ENCODE results near the gene PRDM15.

PRDM15 gene, protein sequence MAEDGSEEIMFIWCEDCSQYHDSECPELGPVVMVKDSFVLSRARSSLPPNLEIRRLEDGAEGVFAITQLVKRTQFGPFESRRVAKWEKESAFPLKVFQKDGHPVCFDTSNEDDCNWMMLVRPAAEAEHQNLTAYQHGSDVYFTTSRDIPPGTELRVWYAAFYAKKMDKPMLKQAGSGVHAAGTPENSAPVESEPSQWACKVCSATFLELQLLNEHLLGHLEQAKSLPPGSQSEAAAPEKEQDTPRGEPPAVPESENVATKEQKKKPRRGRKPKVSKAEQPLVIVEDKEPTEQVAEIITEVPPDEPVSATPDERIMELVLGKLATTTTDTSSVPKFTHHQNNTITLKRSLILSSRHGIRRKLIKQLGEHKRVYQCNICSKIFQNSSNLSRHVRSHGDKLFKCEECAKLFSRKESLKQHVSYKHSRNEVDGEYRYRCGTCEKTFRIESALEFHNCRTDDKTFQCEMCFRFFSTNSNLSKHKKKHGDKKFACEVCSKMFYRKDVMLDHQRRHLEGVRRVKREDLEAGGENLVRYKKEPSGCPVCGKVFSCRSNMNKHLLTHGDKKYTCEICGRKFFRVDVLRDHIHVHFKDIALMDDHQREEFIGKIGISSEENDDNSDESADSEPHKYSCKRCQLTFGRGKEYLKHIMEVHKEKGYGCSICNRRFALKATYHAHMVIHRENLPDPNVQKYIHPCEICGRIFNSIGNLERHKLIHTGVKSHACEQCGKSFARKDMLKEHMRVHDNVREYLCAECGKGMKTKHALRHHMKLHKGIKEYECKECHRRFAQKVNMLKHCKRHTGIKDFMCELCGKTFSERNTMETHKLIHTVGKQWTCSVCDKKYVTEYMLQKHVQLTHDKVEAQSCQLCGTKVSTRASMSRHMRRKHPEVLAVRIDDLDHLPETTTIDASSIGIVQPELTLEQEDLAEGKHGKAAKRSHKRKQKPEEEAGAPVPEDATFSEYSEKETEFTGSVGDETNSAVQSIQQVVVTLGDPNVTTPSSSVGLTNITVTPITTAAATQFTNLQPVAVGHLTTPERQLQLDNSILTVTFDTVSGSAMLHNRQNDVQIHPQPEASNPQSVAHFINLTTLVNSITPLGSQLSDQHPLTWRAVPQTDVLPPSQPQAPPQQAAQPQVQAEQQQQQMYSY

DNA sequence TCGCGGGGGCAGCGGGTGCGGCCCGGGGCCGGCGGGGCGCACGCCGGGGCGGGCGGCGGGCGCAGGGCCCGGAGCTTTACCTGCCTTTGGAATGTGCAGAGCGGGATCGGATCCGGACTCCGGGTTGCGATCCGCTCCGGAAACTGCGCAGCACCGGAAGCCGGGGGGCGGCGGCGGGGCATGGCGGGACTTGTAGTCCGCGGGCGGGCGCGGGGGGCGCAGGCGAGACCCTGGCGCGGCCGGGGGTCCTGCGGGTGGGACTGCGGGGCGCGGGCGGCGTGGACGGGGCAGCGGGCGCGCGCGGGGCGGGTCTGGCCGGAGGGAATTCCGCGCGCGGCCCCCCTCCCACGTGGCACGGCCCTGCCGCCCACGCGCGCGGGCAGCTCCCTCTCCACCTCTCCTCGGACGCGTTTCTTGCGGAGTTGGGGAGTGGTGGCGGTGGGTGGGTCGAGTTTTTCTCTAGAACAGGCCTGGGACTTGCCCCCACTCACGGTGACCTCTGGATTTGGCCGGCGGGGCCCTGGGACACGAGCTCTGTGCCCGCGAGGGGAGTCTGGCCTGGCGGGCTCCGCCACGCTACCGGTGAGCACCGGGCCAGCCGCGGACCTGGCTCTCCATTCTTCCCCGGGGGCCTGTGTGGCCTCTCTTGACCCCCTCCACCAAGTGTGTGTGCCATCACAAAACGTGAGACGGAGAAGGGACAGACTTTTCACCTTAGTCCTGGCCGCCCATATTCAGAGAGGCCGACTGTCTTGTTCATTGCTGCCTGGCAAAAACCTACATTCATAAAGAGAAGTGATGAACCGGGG, at the start of gene PRDM15:
Gene PRDM15 (minus strand): TSS at position 155 of the 809 bp plus-strand sequence. CDS start 18,981 bp downstream, outside the sequence.
- DNase-seq (ENCODE audit: low read depth in 2 of 3, low spot score in 2 of 3), result peak; percentile 68 to 82 (median 69)

GRCh38 chr21:41928621-41929220, 49.6 kb upstream of the PRDM15 start:
- DNase-seq (ENCODE audit: low read depth in 2 of 3, low spot score in 2 of 3), result no peak

- no peak for DNase-seq (ENCODE audit: low read depth in 2 of 3, low spot score in 2 of 3)
Measured at GRCh38 chr21:41927727-41928409, 48.7 kb upstream of the PRDM15 start.

GRCh38 chr21:41926807-41927171, 47.6 kb upstream of the PRDM15 start:
- DNase-seq (ENCODE audit: low read depth in 2 of 3, low spot score in 2 of 3), result no peak

- DNase-seq (ENCODE audit: low read depth in 2 of 3, low spot score in 2 of 3), result peak in 2 of 3 experiments; percentile 7 to 14
Measured at GRCh38 chr21:41926117-41926806, 47.1 kb upstream of the PRDM15 start.

- no peak for DNase-seq (ENCODE audit: low read depth in 2 of 3, low spot score in 2 of 3)
Measured at GRCh38 chr21:41925767-41926116, 46.6 kb upstream of the PRDM15 start.

DNA sequence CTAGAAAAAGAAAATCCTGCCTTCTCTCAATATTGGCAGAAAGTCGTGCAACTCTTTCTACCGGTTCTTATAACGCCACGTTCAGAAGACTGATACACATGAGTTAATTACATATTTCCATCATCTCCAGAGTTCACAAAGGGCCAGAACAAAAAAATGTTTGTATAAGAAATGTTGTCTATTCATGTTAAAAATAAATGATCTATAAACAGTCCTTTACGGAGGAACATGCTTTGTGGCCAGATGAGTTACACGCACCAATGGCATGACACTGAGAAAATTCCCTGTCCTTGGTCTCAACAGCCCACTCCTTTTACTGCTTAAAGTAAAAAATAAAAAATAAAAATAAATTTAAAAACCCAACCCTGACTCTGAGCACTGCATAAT, 45.2 kb upstream of the PRDM15 start:
- no peak for DNase-seq (ENCODE audit: low read depth in 2 of 3, low spot score in 2 of 3)

GRCh38 chr21:41923631-41924367, 44.7 kb upstream of the PRDM15 start:
- DNase-seq (ENCODE audit: low read depth in 2 of 3, low spot score in 2 of 3), result no peak

DNA sequence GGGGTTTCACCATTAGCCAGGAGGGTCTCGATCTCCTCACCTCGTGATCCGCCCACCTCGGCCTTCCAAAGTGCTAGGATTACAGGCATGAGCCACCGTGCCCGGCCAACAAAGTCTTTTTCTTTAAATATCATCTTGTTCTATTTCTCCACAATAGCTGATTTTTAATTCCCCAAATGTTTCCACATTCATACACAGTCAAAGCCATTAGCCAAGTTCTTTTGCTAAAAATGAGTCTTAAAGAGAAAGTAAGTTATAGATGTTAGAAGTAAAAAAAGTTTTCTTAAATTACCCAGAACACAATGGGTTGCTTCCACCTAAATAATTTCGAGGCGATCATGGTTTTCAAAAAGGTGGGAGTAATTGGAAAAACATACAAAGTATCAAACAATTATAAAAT, 44.0 kb upstream of the PRDM15 start:
- DNase-seq (ENCODE audit: low read depth in 2 of 3, low spot score in 2 of 3), result no peak

DNA sequence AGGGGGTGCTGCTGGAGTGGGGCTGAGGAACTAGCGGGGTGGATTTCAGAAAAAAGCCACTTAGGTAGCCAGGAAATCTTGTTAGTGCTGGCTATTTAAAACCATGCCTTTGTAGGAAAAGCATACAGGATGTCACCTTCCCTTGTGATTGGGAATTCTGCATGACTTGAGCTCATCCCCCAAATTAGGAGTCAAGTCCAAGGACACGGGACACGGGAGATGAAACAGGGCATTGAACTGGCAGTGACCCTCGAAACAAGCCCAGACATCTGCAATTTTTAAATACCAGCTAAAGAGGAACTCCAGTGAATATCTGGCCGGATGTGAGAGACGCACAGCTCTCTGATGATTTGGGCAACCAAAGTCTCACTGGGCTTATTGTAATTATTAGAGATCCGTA, 41.9 kb upstream of the PRDM15 start:
- no peak for DNase-seq (ENCODE audit: low read depth in 2 of 3, low spot score in 2 of 3)

DNA sequence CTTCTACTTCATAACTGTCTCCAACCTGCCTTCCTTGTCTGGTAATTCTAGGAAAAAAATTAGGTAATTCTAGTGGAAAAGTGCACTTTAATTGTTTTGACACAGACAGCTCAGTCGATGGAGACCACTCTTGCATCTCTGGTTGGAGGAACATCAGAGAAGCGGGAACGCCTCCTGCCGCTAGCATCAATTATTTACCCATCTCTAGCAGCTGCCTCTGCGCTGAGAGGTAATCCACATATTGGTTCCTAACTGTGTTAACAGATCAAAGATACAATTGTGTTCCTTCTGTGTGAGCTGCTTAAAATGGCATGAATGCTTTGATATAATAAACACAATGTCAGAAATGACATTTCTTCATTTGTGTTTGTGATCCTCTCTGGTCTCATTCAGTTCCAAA, 41.3 kb upstream of the PRDM15 start:
- no peak for DNase-seq (ENCODE audit: low read depth in 2 of 3, low spot score in 2 of 3)

DNA sequence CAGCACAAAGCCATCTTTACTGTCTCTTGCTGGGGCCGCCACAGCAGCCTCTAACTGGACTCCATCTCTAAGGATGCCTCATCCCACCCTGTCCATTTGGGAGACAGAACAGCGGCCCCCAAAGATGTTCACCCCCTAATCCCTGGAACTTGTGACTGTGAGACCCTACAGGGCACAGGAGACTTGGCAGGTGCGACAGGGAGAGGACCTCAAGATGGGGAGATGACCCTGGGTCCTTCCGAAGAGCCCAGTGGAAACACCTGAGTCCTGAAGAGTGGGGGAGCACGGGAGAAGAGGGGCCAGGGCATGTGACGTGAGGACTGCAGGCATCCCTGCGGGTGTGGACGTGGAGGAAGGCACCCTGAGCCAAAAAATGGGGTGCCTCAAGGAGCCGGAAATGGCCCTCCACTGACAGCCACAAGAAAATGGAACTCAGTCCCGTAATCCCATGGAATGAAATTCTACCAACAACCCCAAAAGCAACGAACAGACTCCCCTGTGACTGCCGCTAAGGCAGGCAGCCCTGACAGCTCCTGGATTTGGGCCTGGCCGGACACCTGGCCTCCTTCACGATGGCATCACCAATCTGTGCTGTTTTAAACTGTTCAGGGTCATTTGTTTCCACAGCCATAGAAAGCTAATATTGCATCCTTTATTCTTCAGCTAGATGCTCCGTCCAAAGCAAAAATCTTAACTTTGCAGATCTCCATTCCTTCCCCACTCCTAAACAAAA, 40.7 kb upstream of the PRDM15 start:
- no peak for DNase-seq (ENCODE audit: low read depth in 2 of 3, low spot score in 2 of 3)

DNA sequence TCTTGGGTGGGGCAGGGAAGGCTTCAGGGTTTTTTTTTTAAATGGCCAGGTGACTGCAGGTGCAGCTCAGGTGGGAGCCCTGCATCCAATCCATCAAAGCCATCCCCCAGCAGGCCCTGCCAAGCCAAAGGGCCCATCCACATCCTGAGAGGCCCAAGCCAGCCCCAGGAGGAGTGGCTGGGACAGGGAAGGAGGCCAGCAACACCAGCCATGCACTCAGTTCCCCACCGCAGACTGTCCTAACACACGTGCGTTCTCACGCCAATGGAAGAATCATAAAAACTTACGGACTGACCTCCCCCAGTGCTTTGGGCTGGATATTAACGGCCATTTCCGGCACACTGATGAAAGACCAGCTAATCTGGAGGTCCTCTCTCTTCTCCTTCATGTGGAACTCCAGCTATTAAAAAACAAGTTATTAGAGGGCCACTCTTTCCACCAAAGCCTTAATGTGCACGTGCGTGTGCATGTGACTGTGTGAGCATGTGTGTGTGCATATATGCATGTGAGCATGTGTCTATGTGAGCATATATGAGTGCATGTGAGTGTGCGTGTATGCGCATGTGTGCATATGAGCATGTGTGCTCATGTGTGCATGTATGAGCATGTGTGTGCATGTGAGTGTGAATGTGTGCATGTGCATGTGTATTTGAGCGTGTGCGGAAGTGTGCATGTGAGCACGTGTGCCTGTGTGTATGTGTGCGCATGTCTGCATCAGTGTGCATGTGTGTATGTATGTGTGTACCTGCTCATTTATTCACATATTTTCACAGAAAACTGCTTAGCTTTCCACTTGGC, 39.6 kb upstream of the PRDM15 start:
- DNase-seq (ENCODE audit: low read depth in 2 of 3, low spot score in 2 of 3), result no peak

- DNase-seq (ENCODE audit: low read depth in 2 of 3, low spot score in 2 of 3), result no peak
Measured at GRCh38 chr21:41917531-41917930, 38.4 kb upstream of the PRDM15 start.

DNA sequence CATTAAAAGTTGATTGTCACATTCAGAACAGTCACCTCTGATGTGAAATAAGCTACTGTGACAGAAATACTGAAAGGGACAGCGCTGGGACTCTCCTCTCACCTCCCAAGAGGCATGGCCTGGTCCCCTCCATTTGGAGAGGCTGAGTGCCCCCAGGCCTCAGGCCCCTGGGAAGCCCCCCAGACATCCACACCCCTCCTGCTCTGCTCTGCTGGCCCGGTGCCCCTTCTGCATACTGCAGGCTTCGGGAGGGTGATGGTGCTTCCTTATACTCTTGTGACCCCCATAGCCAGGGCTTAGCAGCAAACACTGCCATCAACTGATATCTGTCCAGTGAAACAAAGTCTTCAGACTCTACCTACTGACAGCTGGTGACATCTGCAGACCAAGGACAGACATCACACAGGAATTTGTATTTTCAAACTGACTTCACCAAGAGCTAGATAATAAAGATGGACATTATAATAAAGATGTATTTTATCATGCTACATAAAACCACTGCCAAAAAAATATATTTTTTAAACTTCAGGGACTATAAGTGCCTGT, 37.8 kb upstream of the PRDM15 start:
- DNase-seq (ENCODE audit: low read depth in 2 of 3, low spot score in 2 of 3), result no peak

DNA sequence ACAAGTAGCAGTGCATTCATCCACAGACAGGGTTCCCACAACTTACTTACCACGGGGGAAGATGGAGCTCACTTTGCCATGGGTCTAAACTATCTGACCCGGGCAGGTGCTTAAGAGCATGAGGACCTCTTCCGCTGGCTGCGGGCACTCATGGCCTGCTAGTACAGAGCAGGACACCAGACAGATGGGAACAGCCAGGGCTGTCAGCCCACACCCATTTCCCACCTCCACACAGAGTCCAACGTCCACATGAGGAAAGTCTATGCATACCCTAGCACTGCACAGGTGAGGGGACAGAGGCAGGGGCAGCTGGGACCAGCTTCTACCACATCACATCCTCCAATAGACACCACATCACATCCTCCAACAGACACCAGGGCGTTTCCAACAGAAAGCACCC, 35.8 kb upstream of the PRDM15 start:
- no peak for DNase-seq (ENCODE audit: low read depth in 2 of 3, low spot score in 2 of 3)

GRCh38 chr21:41914358-41914757, 35.2 kb upstream of the PRDM15 start:
- no peak for DNase-seq (ENCODE audit: low read depth in 2 of 3, low spot score in 2 of 3)

All from activated CD8-positive, alpha-beta memory T cell treated with anti-CD3 and anti-CD28 coated beads for 48 hours (primary cell).